ELF-1 (cell line): ENCODE results near the gene NMUR1.

Experiments used
- DNase-seq: peaks from one replicate; pipeline ENCODE4 v3.0.0-alpha.2; 2016; ENCODE audit warnings: low read depth, low spot score

NMUR1 gene

GRCh38 chr2:231526341-231527090 is 3.7 kb downstream of the NMUR1 start:
- DNase-seq = no peak

GRCh38 chr2:231525248-231526163 is 4.7 kb downstream of the NMUR1 start:
- no peak for DNase-seq

- DNase-seq = no peak
Measured at GRCh38 chr2:231524477-231525247, 5.6 kb downstream of the NMUR1 start.

GRCh38 chr2:231523451-231524285 is 6.6 kb downstream of the NMUR1 start:
- DNase-seq = no peak

- no peak for DNase-seq
Measured at GRCh38 chr2:231522418-231523180, 7.6 kb downstream of the NMUR1 start.

- DNase-seq = no peak
Measured at GRCh38 chr2:231521443-231521842, 8.8 kb downstream of the NMUR1 start.

GRCh38 chr2:231519975-231520555 is 10.2 kb downstream of the NMUR1 start:
- no peak for DNase-seq

GRCh38 chr2:231518771-231519170 is 11.5 kb downstream of the NMUR1 start:
- DNase-seq = no peak

- no peak for DNase-seq
Measured at GRCh38 chr2:231515603-231516002, 14.6 kb downstream of the NMUR1 start.

GRCh38 chr2:231514951-231515297 is 15.3 kb downstream of the NMUR1 start:
- no peak for DNase-seq

GRCh38 chr2:231514225-231514950 is 15.9 kb downstream of the NMUR1 start:
- DNase-seq = peak; percentile 98

- no peak for DNase-seq
Measured at GRCh38 chr2:231513746-231514224, 16.5 kb downstream of the NMUR1 start.

- DNase-seq = no peak
Measured at GRCh38 chr2:231512222-231512621, 18.0 kb downstream of the NMUR1 start.

GRCh38 chr2:231503766-231504165 is 26.5 kb downstream of the NMUR1 start:
- DNase-seq = no peak

- DNase-seq = no peak
Measured at GRCh38 chr2:231502596-231502995, 27.6 kb downstream of the NMUR1 start.

GRCh38 chr2:231497651-231498050 is 32.6 kb downstream of the NMUR1 start:
- no peak for DNase-seq

- no peak for DNase-seq
Measured at GRCh38 chr2:231494669-231495068, 35.6 kb downstream of the NMUR1 start.

GRCh38 chr2:231490801-231491200 is 39.4 kb downstream of the NMUR1 start:
- DNase-seq = no peak

GRCh38 chr2:231489990-231490389 is 40.3 kb downstream of the NMUR1 start:
- peak; percentile 40 for DNase-seq
